ENCODE measurements around the gene ZDHHC8.

The ZDHHC8 gene

DNA sequence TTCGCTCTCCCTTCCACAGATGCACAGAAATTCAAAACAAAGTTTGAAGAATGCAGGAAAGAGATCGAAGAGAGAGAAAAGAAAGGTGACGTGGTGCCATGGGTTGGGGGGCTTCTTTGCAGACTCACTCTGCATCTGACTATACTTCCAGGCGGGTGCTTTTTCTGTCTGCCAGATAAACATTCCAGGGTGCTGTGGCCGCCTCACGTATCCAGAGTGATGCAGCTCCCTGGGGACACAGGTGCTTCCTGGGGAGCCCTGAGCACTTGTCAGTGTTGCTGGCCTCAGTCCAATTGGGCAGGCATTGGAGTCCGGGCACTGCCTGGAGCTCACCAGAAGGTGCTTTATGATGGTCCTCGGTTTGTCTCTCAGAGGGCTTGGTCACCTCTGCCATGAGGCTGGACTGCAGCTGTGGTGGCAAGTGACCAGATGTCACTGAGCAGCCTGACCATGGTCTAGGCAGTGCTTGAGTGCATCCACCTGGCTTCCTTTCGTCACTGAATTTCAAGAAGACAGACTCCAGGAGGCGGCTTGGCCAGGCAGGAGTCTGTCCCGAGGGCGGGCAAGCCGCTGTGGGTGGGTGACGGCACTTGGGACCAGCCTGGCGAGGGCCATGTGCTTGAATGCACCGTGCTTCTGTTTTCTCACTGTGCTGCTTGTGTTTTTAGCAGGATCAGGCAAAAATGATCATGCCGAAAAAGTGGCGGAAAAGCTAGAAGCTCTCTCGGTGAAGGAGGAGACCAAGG lies 5.1 kb upstream of the ZDHHC8 start:
- no peaks in the 10 kb centered on the region for H3K27me3 ChIP-seq (ENCODE audit: control insufficient read depth in 1 of 2, insufficient read depth in 2 of 2, low read length in 2 of 2)
- no peak overlapping the region for H3K4me3 ChIP-seq (ENCODE audit: low read length in 2 of 2)
- H3K9me3 ChIP-seq (ENCODE audit: control insufficient read depth in 2 of 2, low read length in 2 of 2) = no peaks in the 10 kb centered on the region
- peaks cover 11% of the 10 kb centered on the region for H3K4me1 ChIP-seq (ENCODE audit: control insufficient read depth, insufficient read depth, low read length)
- no peak overlapping the region for H3K9ac ChIP-seq (ENCODE audit: low read length in 2 of 2)
- no peak overlapping the region for H3K27ac ChIP-seq (ENCODE audit: low read length)
- H3K36me3 ChIP-seq (ENCODE audit: control insufficient read depth in 2 of 2, insufficient read depth in 2 of 2, low read length in 2 of 2) = peaks cover 12 to 33% of the 10 kb centered on the region in 2 donors

DNA sequence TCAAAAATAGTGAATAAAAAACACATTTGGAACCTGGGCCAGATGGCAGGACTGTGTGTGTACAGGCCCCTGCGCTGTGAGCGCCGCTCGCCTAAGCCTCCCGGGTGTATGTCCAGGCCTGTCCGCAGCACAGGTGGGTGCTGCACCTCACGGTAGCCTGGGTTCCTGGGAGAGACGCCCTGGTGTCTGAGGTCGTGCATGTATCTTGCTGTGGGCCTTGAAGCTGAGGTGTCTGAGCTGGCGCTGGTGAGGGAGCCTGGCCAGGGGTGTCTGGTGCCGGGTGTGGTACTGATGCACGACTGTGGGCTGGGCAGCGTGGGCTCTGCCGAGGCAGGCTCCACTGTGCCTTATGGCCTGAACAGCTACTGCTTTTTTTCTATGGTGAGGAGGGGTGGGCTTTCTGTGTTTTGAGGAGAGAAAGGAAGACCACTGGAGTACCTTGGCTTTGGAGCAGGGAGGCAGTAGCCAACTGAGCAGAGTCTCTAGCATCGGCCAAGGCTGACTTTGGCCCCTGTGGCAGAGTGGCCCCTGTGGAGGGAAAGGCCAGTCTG lies 4.2 kb upstream of the ZDHHC8 start:
- Histone ChIP-seq H3K36me3 (ENCODE audit: control insufficient read depth in 2 of 2, insufficient read depth in 2 of 2, low read length in 2 of 2) (peaks cover 7 to 27% of the 10 kb centered on the region in 2 donors), H3K9ac (ENCODE audit: low read length in 2 of 2) (no peak overlapping the region), H3K4me3 (ENCODE audit: low read length in 2 of 2) (no peak overlapping the region), H3K9me3 (ENCODE audit: control insufficient read depth in 2 of 2, low read length in 2 of 2) (no peaks in the 10 kb centered on the region), H3K4me1 (ENCODE audit: control insufficient read depth, insufficient read depth, low read length) (peaks cover 14% of the 10 kb centered on the region), H3K27ac (ENCODE audit: low read length) (peak overlapping the region; percentile 6), H3K27me3 (ENCODE audit: control insufficient read depth in 1 of 2, insufficient read depth in 2 of 2, low read length in 2 of 2) (no peaks in the 10 kb centered on the region)

DNA sequence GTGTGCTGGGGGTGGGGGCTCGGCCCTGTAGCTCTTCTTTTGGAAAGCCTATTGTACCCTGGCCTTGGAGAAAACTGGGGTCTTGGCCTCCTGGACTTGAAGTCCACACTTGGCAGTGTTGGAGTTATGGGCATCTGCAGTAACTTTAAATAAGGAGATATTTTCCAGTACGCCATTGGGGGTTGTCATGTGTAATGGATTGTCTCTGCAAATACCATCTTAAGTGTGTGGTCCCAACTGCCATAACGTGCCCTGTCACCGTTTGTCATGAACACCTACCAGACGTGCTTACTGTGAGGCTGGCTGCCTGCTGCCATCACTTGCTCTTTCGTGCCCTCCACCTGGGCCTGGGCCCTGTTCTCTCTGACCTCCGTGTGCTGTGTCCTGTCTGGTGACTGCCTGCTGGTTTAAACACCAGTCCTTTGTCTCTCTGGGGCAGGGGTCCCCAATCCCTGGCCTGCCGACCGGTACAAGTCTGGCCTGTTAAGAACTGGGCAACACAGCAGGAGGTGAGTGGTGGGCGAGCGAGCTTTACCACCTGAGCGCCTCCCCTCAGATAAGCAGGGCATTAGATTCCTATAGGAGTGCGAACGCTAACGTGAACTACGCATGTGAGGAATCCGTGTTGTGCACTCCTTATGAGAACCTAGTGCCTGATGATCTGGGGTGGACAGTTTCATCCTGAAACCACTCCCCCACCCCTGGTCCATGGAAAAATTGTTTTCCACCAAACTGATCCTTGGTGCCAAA lies 3.6 kb upstream of the ZDHHC8 start:
- Histone ChIP-seq H3K9ac (ENCODE audit: low read length in 2 of 2) (no peak overlapping the region), H3K27ac (ENCODE audit: low read length) (peak overlapping the region; percentile 6), H3K27me3 (ENCODE audit: control insufficient read depth in 1 of 2, insufficient read depth in 2 of 2, low read length in 2 of 2) (no peaks in the 10 kb centered on the region), H3K4me3 (ENCODE audit: low read length in 2 of 2) (no peak overlapping the region), H3K9me3 (ENCODE audit: control insufficient read depth in 2 of 2, low read length in 2 of 2) (no peaks in the 10 kb centered on the region), H3K36me3 (ENCODE audit: control insufficient read depth in 2 of 2, insufficient read depth in 2 of 2, low read length in 2 of 2) (peaks cover 7 to 26% of the 10 kb centered on the region in 2 donors), H3K4me1 (ENCODE audit: control insufficient read depth, insufficient read depth, low read length) (peaks cover 20% of the 10 kb centered on the region)

DNA sequence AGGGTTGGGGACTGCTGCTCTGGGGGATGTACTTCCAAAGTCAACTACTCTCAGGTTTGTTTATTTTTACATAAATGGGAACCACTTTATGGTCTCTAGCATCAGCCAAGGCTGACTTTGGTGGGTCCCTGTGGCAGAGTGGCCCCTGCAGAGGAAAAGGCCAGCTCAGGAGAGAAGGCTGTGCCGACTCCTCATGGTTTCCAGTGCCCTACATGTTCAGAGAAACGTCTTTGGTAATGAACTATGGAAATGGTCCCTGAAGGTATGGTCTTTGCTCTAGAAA lies 3.0 kb upstream of the ZDHHC8 start:
- Histone ChIP-seq H3K4me3 (ENCODE audit: low read length in 2 of 2) (no peak overlapping the region), H3K27me3 (ENCODE audit: control insufficient read depth in 1 of 2, insufficient read depth in 2 of 2, low read length in 2 of 2) (no peaks in the 10 kb centered on the region), H3K36me3 (ENCODE audit: control insufficient read depth in 2 of 2, insufficient read depth in 2 of 2, low read length in 2 of 2) (peaks cover 7 to 24% of the 10 kb centered on the region in 2 donors), H3K9me3 (ENCODE audit: control insufficient read depth in 2 of 2, low read length in 2 of 2) (no peaks in the 10 kb centered on the region), H3K27ac (ENCODE audit: low read length) (no peak overlapping the region), H3K9ac (ENCODE audit: low read length in 2 of 2) (no peak overlapping the region), H3K4me1 (ENCODE audit: control insufficient read depth, insufficient read depth, low read length) (peaks cover 23% of the 10 kb centered on the region)

GRCh38 chr22:20128902-20129746 lies 2.5 kb upstream of the ZDHHC8 start:
- peaks cover 7 to 20% of the 10 kb centered on the region in 2 donors for H3K36me3 ChIP-seq (ENCODE audit: control insufficient read depth in 2 of 2, insufficient read depth in 2 of 2, low read length in 2 of 2)
- no peak overlapping the region for H3K9ac ChIP-seq (ENCODE audit: low read length in 2 of 2)
- H3K9me3 ChIP-seq (ENCODE audit: control insufficient read depth in 2 of 2, low read length in 2 of 2) = no peaks in the 10 kb centered on the region
- no peaks in the 10 kb centered on the region for H3K27me3 ChIP-seq (ENCODE audit: control insufficient read depth in 1 of 2, insufficient read depth in 2 of 2, low read length in 2 of 2)
- H3K4me3 ChIP-seq (ENCODE audit: low read length in 2 of 2) = no peak overlapping the region
- H3K4me1 ChIP-seq (ENCODE audit: control insufficient read depth, insufficient read depth, low read length) = peaks cover 29% of the 10 kb centered on the region
- no peak overlapping the region for H3K27ac ChIP-seq (ENCODE audit: low read length)

DNA sequence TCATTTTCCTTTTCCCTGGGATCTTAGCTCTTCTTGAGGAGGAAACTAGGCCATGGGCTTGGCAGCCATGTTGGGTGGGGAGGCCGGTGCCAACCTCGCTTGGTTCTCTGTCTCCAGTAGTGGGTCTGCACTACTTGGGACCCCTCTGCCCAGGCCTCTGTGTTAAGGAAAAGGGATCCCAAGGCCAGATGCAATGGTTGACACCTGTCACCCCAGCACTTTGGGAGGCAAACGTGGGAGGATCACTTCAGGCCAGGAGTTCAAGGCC lies 1.9 kb upstream of the ZDHHC8 start:
- Histone ChIP-seq H3K36me3 (ENCODE audit: control insufficient read depth in 2 of 2, insufficient read depth in 2 of 2, low read length in 2 of 2) (peaks cover 7 to 17% of the 10 kb centered on the region in 2 donors), H3K9me3 (ENCODE audit: control insufficient read depth in 2 of 2, low read length in 2 of 2) (no peaks in the 10 kb centered on the region), H3K9ac (ENCODE audit: low read length in 2 of 2) (no peak overlapping the region), H3K4me3 (ENCODE audit: low read length in 2 of 2) (no peak overlapping the region), H3K27me3 (ENCODE audit: control insufficient read depth in 1 of 2, insufficient read depth in 2 of 2, low read length in 2 of 2) (no peaks in the 10 kb centered on the region), H3K27ac (ENCODE audit: low read length) (no peak overlapping the region), H3K4me1 (ENCODE audit: control insufficient read depth, insufficient read depth, low read length) (peaks cover 34% of the 10 kb centered on the region)

DNA sequence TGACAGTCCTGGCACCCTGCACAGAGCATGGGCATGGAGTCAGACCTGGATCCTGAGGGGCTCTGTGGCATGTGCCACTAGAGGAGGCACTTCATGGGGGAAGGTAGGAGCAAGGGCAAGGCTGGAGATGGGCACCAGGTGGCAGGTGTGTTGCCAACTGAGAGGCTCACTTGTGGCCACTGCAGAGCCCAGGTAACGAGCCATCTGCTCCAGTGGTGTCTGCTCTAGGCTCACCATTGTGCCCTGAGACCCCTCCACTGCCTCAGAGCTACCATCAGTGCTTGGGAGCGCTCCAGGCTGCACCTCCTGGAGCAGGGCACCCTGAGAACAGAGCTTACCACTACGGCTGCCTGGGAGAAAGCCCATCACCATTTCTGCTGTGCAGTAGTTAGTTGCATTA lies 1.3 kb upstream of the ZDHHC8 start:
- Histone ChIP-seq H3K27ac (ENCODE audit: low read length) (peak overlapping the region; percentile 62), H3K9me3 (ENCODE audit: control insufficient read depth in 2 of 2, low read length in 2 of 2) (no peaks in the 10 kb centered on the region), H3K27me3 (ENCODE audit: control insufficient read depth in 1 of 2, insufficient read depth in 2 of 2, low read length in 2 of 2) (no peaks in the 10 kb centered on the region), H3K36me3 (ENCODE audit: control insufficient read depth in 2 of 2, insufficient read depth in 2 of 2, low read length in 2 of 2) (peaks cover 5 to 13% of the 10 kb centered on the region in 2 donors), H3K4me3 (ENCODE audit: low read length in 2 of 2) (peak overlapping the region in 1 of 2 donors; percentile 83), H3K4me1 (ENCODE audit: control insufficient read depth, insufficient read depth, low read length) (peaks cover 40% of the 10 kb centered on the region), H3K9ac (ENCODE audit: low read length in 2 of 2) (no peak overlapping the region)

DNA sequence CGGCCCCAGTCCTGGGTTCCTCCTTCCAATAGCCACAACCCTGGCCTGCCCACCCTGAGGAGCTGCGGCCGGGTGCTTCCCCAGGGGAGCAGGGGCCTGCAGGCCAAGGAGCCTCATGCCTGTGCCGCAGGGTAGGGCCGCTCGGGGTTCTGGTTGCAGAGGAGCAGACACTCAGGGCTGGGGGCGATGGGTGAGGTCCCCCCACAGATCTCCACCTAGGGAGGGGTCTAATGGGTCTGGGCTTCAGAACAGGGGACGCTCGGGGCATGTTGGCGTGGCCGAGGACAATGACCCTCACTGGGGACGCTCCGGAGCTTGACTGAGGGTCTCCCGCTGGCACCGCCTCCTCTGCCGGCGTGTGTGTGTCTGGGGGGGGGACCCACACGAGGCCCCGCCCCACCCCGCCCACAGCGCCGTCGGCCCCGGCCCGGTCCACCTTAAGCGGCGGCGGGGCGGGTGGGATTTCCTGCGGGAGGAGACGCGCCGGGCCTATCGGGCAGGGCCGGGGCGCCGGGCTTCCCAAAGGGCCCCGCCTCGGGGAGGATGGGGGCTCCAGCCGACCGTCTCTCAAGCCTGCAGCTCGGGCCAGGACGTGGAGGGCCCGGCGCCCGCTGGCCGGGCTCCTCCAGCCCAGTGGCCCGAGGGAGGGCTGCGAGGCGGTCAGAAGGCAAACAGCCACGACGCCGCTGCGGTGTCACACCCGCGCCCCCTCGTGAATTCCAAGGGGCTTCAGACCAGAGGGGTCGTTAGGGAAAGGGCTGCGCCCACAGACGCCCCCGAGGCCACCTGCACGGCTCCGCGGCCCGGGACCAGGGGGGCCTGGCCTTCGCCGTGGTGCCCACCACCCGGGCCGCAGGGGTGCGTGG lies 640 bp upstream of the ZDHHC8 start:
- Histone ChIP-seq H3K27ac (ENCODE audit: low read length) (peak overlapping the region; percentile 62), H3K9ac (ENCODE audit: low read length in 2 of 2) (peak overlapping the region; percentile 71 to 81), H3K4me3 (ENCODE audit: low read length in 2 of 2) (peak overlapping the region; percentile 60 to 83), H3K9me3 (ENCODE audit: control insufficient read depth in 2 of 2, low read length in 2 of 2) (no peaks in the 10 kb centered on the region), H3K4me1 (ENCODE audit: control insufficient read depth, insufficient read depth, low read length) (peaks cover 46% of the 10 kb centered on the region), H3K36me3 (ENCODE audit: control insufficient read depth in 2 of 2, insufficient read depth in 2 of 2, low read length in 2 of 2) (peaks cover 0 to 6% of the 10 kb centered on the region in 2 donors), H3K27me3 (ENCODE audit: control insufficient read depth in 1 of 2, insufficient read depth in 2 of 2, low read length in 2 of 2) (no peaks in the 10 kb centered on the region)

DNA sequence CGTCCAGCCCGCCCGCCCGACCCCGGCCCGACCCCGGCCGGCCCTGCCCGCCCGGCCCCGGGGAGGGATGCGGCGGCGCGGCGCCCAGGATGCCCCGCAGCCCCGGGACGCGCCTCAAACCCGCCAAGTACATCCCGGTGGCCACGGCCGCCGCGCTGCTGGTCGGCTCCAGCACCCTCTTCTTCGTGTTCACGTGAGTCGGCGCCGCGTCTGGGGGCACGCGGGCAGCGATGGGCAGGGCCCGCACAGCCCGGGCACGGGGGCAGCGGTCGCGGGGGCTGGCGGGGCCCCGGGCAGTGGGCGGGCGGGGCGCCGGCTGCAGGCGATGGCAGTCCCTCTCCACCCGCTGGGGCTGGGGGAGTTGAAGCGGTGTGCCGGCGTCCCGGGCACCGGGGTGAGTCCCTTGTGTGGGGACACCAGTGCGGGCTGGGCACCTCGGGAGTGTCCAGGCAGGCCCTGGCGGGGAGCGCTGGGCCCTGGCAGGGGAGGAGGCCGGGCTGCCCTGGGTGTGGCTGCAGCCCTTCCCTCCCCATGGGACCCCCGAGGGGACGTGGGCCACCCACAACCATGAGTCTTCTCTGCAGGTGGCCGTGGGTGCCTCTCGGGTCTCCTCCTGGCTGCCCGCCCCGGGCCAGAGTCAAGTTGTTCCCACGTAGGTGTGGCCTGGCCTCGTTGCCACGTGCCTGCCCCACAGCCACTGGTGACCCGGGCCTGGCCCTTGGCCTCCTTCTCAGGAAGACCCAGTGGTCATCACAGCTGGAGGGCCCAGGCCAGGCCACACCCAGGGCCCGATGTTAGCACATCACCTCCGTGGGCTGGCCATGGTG lies 468 bp downstream of the ZDHHC8 start:
- Histone ChIP-seq H3K27me3 (ENCODE audit: control insufficient read depth in 1 of 2, insufficient read depth in 2 of 2, low read length in 2 of 2) (no peaks in the 10 kb centered on the region), H3K36me3 (ENCODE audit: control insufficient read depth in 2 of 2, insufficient read depth in 2 of 2, low read length in 2 of 2) (peaks cover 0 to 3% of the 10 kb centered on the region in 2 donors), H3K4me1 (ENCODE audit: control insufficient read depth, insufficient read depth, low read length) (peaks cover 57% of the 10 kb centered on the region), H3K9me3 (ENCODE audit: control insufficient read depth in 2 of 2, low read length in 2 of 2) (no peaks in the 10 kb centered on the region), H3K27ac (ENCODE audit: low read length) (no peak overlapping the region), H3K4me3 (ENCODE audit: low read length in 2 of 2) (peak overlapping the region; percentile 51 to 83), H3K9ac (ENCODE audit: low read length in 2 of 2) (peak overlapping the region; percentile 41 to 79)
